Immature natural killer cell (primary cell): ENCODE data around the gene EEIG2. TPM values are rescaled to one million over a fixed set of nuclear protein-coding genes. Genes with fewer than 3 reads are reported as not detected.

Experiments used
- DNase-seq, 3 donors: peaks; one replicate each; pipeline ENCODE4 v3.0.0; 2022; ENCODE audit warnings: mixed read lengths in 1 of 3
- H3K27ac Mint-ChIP-seq, 6 donors: one replicate each; pipeline ENCODE4 v1.8.0; 2020; ENCODE audit warnings: mixed read lengths in 6 of 6, mild to moderate bottlenecking in 5 of 6, inconsistent platforms in 4 of 6, moderate library complexity in 3 of 6
- H3K27me3 Mint-ChIP-seq, 3 donors: one replicate each; pipeline ENCODE4 v1.8.0; 2020 to 2021; ENCODE audit warnings: low read depth in 3 of 3, mild to moderate bottlenecking in 3 of 3, mixed read lengths in 3 of 3, moderate library complexity in 3 of 3, inconsistent platforms in 1 of 3
- H3K36me3 Mint-ChIP-seq, 3 donors: one replicate each; pipeline ENCODE4 v1.8.0; 2020; ENCODE audit warnings: mixed read lengths in 3 of 3, inconsistent platforms in 2 of 3, mild to moderate bottlenecking in 2 of 3
- H3K4me1 Mint-ChIP-seq, 2 donors: one replicate each; pipeline ENCODE4 v1.8.0; 2020; ENCODE audit warnings: inconsistent platforms in 2 of 2, mild to moderate bottlenecking in 2 of 2, mixed read lengths in 2 of 2, moderate library complexity in 1 of 2
- H3K4me3 Mint-ChIP-seq, 5 donors: one replicate each; pipeline ENCODE4 v1.8.0; 2020; ENCODE audit warnings: mild to moderate bottlenecking in 5 of 5, mixed read lengths in 5 of 5, inconsistent platforms in 3 of 5, moderate library complexity in 3 of 5
- H3K9me3 Mint-ChIP-seq, 6 donors: one replicate each; pipeline ENCODE4 v1.8.0; 2020; ENCODE audit warnings: mild to moderate bottlenecking in 6 of 6, mixed read lengths in 6 of 6, inconsistent platforms in 4 of 6, moderate library complexity in 3 of 6
- polyA plus RNA-seq, 3 donors: library from polyadenylated mRNA; unstranded; fragments of 300-500 nt; fragmentation: Illumina TruSeq; gene quantifications; one replicate each; pipeline ENCODE4 v1.2.3, GENCODE V29; 2021

EEIG2 gene
- polyA plus RNA-seq, 3 donors from 2014 or later, result 1.3 to 1.6 (median 1.4) TPM

DNA sequence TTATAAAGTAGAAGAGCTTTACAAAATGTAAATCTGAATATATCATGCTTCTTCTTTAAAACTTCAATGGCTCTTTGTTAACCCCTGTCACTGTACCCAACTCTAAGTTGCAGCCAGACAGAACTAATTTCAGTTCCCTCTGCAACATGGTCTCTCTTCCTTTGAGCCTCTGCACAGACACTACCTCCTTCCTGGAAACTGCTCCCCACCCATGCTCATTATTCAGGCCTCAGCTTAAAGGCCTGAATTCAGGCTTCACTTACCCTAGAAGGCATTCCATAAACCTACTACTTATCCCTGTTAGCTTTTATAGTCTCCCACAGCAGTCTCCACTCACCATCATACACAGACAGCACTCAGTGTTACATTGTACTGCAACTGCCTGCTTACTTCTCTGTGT is 2.6 kb upstream of the EEIG2 start:
- Mint-ChIP-seq H3K27me3 (peaks cover 1 to 10% (median 4%) of the 10 kb centered on the region in 3 donors), H3K4me1 (peaks cover 28 to 30% of the 10 kb centered on the region in 2 donors), H3K9me3 (no peaks in the 10 kb centered on the region), H3K4me3 (no peak overlapping the region), H3K36me3 (no peaks in the 10 kb centered on the region), H3K27ac (no peak overlapping the region)
- no peak for DNase-seq

DNA sequence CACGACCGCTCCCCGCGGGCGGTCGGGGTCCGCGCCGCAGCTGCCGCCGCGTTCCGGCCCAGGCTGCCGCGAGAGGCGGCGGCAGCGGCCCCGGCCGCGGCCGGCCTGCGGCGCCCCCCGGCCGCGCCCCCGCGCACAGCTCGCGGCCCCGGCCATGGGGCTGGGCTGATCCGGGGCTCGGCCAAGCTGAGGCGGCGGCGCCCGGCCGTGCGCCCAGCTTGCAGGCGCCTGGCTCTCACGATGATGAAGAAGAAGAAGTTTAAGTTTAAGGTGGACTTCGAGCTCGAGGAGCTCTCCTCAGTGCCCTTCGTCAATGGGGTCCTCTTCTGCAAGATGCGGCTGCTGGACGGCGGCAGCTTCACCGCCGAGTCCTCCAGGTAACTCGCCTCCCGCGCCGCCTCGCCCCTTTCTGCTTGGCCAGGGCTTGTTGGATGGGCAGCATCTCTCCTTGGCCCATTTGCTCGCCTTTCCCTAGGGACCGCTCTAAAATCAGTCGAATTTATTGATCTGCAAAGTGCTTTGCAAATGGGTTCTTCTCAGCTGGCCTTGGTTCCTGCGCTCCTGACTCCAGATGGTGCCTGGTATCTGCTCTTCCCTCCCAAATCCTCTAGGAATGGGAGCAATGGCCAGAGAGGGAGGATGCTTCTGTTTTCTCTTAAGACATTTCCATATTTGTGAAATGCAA is 431 bp downstream of the EEIG2 start:
- Mint-ChIP-seq H3K4me1 (peaks cover 39 to 48% of the 10 kb centered on the region in 2 donors), H3K27ac (peak overlapping the region; percentile 93 to 96 (median 96)), H3K27me3 (peaks cover 3 to 10% (median 4%) of the 10 kb centered on the region in 3 donors), H3K4me3 (peak overlapping the region; percentile 88 to 99 (median 95)), H3K36me3 (no peaks in the 10 kb centered on the region), H3K9me3 (no peaks in the 10 kb centered on the region)
- DNase-seq, result peak in 2 of 3 donors; percentile 25 to 32

DNA sequence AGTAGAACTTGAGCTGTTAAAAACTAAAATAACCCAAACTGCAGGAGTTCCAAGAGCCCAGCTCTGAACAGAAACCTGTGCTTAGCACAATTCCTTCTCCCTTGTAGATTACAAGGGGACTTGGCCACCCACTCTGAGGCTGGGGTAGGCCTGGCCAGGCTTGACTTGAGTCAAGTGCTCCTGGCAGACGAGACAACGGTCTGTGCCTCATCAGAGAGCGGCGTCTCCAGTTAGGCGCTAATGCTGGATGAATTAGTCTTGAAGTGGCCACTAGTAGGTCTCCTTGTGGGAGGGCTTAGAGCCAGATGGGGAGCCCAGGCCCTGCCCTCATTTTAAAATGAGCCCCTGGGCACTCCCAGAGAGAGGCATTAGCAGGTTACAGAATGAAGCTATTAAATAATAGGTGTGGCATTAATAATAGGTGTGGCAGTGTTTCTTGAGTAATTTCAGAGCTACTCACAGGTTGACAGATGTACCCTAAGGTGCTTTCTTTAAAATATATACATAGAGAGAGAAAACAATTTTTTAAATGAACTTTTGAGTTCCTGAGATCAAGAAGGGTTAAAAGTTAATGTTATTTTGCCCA is 1.1 kb downstream of the EEIG2 start:
- Mint-ChIP-seq H3K27me3 (peaks cover 3 to 10% (median 4%) of the 10 kb centered on the region in 3 donors), H3K9me3 (no peaks in the 10 kb centered on the region), H3K27ac (peak overlapping the region; percentile 93 to 96 (median 96)), H3K36me3 (no peaks in the 10 kb centered on the region), H3K4me3 (peak overlapping the region; percentile 88 to 99 (median 95)), H3K4me1 (peaks cover 39 to 48% of the 10 kb centered on the region in 2 donors)
- peak; percentile 35 to 40 (median 40) for DNase-seq

DNA sequence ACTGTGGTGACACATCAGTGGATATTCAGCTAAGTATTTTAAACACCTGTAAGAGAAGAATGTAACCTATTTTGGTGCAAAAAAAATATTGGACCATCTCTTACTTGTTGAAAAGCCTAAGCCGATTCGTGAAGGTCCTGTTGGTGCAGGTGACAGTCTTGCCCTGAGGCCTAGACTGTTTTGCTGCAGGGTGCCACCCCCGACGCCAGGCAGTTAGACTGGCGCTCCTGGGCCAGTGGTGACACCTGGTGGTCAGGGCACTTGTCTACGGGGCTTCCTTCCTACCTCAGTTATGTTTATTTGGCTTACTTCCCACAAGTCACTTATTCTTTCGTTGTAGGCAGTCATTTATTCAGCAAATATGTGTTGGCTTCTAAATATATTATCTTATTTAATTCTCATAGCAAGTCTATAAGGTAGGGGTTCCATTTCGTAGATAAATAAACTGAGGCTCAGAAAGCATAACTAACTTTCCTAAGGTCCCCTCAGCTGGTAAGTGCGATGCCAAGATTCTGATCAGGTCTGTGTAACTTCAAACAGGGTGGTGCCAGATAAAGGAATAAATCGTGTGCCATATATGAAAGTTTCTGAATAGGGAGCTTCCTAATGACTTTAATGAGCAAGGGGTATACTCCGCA is 1.9 kb downstream of the EEIG2 start:
- peak overlapping the region; percentile 25 to 61 (median 44) for H3K27ac Mint-ChIP-seq

DNA sequence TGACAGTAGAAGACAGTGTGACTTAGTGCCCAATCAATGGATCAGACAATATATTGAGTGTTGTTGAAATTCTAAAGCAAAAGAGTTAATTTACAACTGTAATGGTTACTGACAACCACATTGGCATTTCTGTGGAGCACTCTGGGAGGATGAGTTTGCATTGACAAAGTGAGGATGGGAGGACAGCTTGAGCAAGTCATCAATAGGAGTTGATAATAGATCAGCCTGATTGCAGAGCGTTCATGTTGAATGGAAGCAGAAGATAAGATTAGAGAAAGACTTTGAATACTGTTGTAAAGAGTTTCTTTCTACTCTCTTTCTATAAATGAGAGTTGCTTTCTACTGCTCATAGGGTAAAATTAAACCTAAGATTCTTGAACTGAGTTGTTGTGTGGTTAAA is 3.9 kb downstream of the EEIG2 start:
- Mint-ChIP-seq H3K4me3 (no peak overlapping the region), H3K27me3 (peaks cover 3 to 10% (median 4%) of the 10 kb centered on the region in 3 donors), H3K36me3 (no peaks in the 10 kb centered on the region), H3K4me1 (peaks cover 39 to 47% of the 10 kb centered on the region in 2 donors), H3K9me3 (no peaks in the 10 kb centered on the region), H3K27ac (no peak overlapping the region)
- no peak for DNase-seq

More for the DNA sequence above, 1.9 kb downstream of the EEIG2 start:
- Mint-ChIP-seq H3K4me1 (peaks cover 39 to 48% of the 10 kb centered on the region in 2 donors), H3K4me3 (peak overlapping the region; percentile 54 to 99 (median 94)), H3K36me3 (no peaks in the 10 kb centered on the region), H3K9me3 (no peaks in the 10 kb centered on the region), H3K27me3 (peaks cover 3 to 10% (median 4%) of the 10 kb centered on the region in 3 donors)
- peak; percentile 73 to 77 (median 76) for DNase-seq

DNA sequence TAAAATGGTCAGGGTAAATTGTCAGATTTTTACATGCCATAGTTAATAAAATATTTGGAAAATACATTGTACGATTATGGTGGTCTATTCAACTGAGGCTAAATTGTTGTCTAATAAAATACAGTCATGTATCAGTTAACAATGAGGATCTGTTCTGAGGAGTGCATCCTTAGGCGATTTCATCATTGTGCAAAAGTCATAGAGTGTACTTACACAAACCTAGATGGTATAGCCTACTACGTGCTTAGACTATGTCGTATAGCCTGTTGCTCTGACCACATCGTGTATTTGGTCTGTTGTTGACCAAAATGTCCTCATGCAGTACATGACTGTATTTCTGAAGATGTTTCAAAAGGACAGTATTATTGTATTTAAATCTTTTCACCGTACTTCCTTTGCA is 5.2 kb downstream of the EEIG2 start:
- no peak overlapping the region for H3K4me3 Mint-ChIP-seq
- peaks cover 3 to 5% (median 4%) of the 10 kb centered on the region in 3 donors for H3K27me3 Mint-ChIP-seq
- no peaks in the 10 kb centered on the region for H3K36me3 Mint-ChIP-seq
- no peak overlapping the region for H3K27ac Mint-ChIP-seq
- peaks cover 30 to 38% of the 10 kb centered on the region in 2 donors for H3K4me1 Mint-ChIP-seq
- DNase-seq, result no peak
- H3K9me3 Mint-ChIP-seq, result no peaks in the 10 kb centered on the region

DNA sequence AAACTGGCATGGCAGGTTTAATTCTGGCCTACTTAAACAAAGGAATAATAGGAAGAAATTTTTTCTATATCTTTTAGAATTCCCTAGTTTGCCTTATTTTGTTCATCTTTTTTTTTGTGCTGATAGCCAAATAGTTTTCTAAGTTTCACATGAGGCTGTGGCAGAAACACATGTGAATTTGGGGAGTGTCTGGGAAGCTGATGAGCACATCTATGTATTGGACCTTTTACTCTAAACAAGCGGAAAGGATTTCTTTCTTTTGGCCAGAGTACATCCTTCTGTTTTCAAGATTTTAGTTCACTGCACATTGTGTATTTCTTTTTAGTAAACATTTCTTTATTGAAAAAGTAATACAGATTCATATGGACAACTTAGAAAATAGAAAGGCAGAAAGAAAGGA is 5.6 kb downstream of the EEIG2 start:
- no peak for DNase-seq
- Mint-ChIP-seq H3K4me3 (no peak overlapping the region), H3K27ac (no peak overlapping the region), H3K36me3 (no peaks in the 10 kb centered on the region), H3K4me1 (peaks cover 28 to 36% of the 10 kb centered on the region in 2 donors), H3K9me3 (no peaks in the 10 kb centered on the region), H3K27me3 (peaks cover 1 to 4% (median 2%) of the 10 kb centered on the region in 3 donors)

DNA sequence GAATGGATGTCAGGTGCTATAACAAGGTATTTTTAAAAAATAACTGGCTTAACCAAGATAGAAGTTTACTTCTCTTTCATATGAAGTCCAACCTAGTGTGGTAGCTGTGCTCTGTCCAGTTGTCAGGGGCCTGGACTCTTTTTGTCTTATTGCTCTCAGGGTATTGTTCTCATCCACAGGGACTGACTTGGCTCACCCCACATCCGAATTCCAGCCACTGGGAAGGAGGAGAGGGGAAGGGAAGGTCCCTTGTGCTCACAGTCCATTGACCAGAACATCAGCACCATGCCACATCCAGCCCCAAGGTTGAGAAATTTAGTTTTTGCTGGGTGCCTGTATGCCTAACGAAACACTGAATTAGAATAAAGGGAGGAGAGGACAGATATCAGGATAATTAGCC is 8.7 kb downstream of the EEIG2 start:
- Mint-ChIP-seq H3K36me3 (no peaks in the 10 kb centered on the region), H3K27ac (peak overlapping the region in 1 of 6 donors; percentile 7), H3K4me3 (no peak overlapping the region), H3K9me3 (peaks cover 0 to 1% (median 0%) of the 10 kb centered on the region in 6 donors), H3K27me3 (peaks cover 0 to 2% (median 0%) of the 10 kb centered on the region in 3 donors), H3K4me1 (peaks cover 9% of the 10 kb centered on the region in 2 donors)
- no peak for DNase-seq

DNA sequence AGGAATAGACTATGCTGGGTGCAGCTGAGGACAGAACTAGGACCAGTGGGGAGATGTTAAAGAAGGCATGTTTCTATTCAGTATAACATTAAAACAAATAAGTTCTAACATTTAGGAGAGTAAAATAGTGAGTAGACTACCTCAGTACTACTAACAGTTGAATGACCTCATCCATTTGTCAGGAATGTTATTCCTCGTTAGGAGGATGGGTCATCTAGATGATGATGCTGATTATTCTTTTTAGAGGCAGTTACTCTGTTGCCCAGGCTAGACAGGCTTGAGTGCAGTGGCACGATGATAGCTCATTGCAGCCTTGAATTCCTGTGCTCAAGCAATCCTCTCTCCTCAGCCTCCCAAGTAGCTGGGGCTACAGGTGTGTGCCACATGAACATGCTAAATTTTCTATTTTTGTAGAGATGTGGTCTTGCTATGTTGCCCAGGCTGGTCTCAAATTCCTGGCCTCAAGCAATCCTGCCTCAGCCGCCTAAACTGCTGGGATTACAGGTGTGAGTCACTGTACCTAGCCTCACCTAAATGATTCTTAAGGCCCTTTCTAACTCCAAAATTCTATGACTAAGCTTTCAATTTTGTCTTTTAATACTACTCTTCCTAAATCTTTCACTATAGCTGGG is 9.3 kb downstream of the EEIG2 start:
- no peak for DNase-seq
- no peak overlapping the region for H3K4me3 Mint-ChIP-seq
- no peaks in the 10 kb centered on the region for H3K27me3 Mint-ChIP-seq
- peak overlapping the region in 1 of 6 donors; percentile 7 for H3K27ac Mint-ChIP-seq
- H3K9me3 Mint-ChIP-seq, result peaks cover 0 to 2% (median 0%) of the 10 kb centered on the region in 6 donors
- no peaks in the 10 kb centered on the region for H3K36me3 Mint-ChIP-seq
- peaks cover 3 to 4% of the 10 kb centered on the region in 2 donors for H3K4me1 Mint-ChIP-seq

DNA sequence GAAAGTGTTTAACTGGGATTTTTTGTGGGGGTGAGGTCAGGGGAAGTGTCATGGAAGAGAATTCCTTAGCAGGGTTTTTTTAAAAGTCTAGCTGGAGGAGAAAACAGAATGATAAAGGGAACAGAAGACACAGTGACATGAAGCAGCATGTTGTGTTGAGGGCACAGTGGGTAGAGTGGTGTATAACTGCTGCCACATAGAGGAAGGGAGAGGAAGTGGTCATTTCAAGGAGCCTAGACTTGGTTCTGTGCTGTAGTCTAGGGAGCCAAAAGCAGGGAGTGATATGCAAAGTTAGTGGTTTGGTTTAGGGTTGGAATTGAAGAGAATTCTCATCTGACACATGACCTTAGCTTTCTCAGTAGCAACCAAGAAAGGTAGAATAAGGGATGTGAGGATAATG is 10.2 kb downstream of the EEIG2 start:
- Mint-ChIP-seq H3K4me1 (peaks cover 0 to 2% of the 10 kb centered on the region in 2 donors), H3K36me3 (no peaks in the 10 kb centered on the region), H3K27me3 (no peaks in the 10 kb centered on the region), H3K4me3 (no peak overlapping the region), H3K9me3 (peaks cover 0 to 2% (median 0%) of the 10 kb centered on the region in 6 donors), H3K27ac (no peak overlapping the region)
- DNase-seq, result peak; percentile 34 to 42 (median 42)

DNA sequence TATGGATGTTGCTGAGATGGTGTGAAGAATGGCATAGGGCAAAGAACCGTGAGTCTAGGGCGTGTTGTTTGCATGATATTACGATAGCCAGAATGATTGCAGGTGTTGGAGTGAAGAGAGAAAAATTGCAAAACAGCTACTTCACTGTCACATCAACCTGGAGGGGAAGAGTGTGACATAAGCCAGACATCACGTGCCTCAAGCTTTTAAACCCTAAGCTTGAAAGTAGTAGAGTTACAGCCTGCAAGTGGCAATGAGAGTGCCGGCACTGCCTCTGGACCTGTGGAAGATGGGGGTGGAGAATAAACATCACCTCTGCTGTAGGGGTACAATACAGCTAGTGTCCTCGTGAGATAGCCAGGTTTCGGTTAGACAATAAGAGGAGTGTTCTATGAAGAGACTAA is 11.1 kb downstream of the EEIG2 start:
- no peak for DNase-seq
- Mint-ChIP-seq H3K4me1 (peaks cover 0 to 9% of the 10 kb centered on the region in 2 donors), H3K27ac (no peak overlapping the region), H3K9me3 (peaks cover 0 to 2% (median 0%) of the 10 kb centered on the region in 6 donors), H3K27me3 (no peaks in the 10 kb centered on the region), H3K4me3 (no peak overlapping the region), H3K36me3 (no peaks in the 10 kb centered on the region)

DNA sequence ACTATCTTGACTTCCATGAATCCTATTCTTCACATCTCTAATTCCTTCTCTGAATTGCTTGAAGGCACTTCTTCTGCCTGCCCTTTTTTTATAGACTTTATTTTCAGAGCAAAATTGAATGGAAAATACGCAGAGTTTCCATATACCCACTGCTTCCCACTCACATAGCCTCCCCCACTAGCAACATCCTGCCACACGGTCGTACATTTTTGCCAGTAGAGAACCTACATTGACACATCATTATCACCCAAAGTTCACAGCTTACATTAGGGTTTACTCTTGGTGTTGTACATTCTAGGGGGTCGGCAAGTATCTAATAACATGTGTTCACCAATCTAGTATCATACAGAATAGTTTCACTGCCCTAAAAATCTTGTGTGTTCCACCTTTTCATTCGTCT is 12.3 kb downstream of the EEIG2 start:
- DNase-seq, result peak in 1 of 3 donors; percentile 18
- Mint-ChIP-seq H3K4me1 (peaks cover 0 to 9% of the 10 kb centered on the region in 2 donors), H3K36me3 (no peaks in the 10 kb centered on the region), H3K4me3 (no peak overlapping the region), H3K27me3 (no peaks in the 10 kb centered on the region), H3K9me3 (peaks cover 0 to 2% (median 0%) of the 10 kb centered on the region in 6 donors), H3K27ac (no peak overlapping the region)

DNA sequence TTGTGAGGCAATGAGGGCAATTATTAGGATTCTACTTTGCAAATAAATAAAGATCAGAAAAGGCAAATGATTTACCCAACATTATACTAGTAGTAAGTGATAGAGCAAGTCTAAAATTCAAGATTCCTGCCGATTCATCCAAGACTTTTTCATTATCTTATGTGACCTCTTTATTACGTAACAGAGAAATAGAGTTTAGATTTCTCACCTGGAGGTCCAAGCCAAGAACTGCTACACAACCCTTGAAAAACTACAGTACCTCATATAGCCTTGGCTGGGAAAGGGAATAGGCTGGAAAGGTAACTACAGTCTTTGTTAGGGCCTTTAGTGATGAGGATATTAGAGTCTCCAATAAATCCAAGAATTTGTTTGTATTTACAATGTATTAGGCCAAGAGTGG is 13.3 kb downstream of the EEIG2 start:
- Mint-ChIP-seq H3K36me3 (no peaks in the 10 kb centered on the region), H3K27ac (peak overlapping the region in 1 of 6 donors; percentile 28), H3K4me1 (peaks cover 0 to 9% of the 10 kb centered on the region in 2 donors), H3K4me3 (no peak overlapping the region), H3K27me3 (no peaks in the 10 kb centered on the region), H3K9me3 (peaks cover 0 to 2% (median 0%) of the 10 kb centered on the region in 6 donors)
- no peak for DNase-seq
